Bronchial epithelial cell (primary cell): Measurements from ENCODE around the gene AQP9. TPM values are rescaled to one million over a fixed set of nuclear protein-coding genes. Genes with fewer than 3 reads are reported as not detected.

Source experiments
- DNase-seq: peaks from one replicate; pipeline ENCODE4 v3.0.0-alpha.2; 2010; ENCODE audit warnings: low read depth
- FAIRE-seq: peaks from 2 replicates; lab custom pipeline; 2011; peaks lifted over from hg19 to GRCh38; lab: Jason Lieb, UNC
- H3K27me3 ChIP-seq: 2 replicates; pipeline ENCODE4 v1.5.1; 2011; ENCODE audit warnings: low read length; ENCODE audit not compliant: control insufficient read depth, insufficient read depth
- H3K36me3 ChIP-seq: 2 replicates; pipeline ENCODE4 v1.5.1; 2011; ENCODE audit warnings: low read length; ENCODE audit not compliant: control insufficient read depth, insufficient read depth
- H3K4me3 ChIP-seq: 2 replicates; pipeline ENCODE4 v1.5.1; 2011; ENCODE audit warnings: mild to moderate bottlenecking, low read depth, low read length, control low read depth
- total RNA-seq: library from RNA; depleted of rRNA; stranded (reverse); fragments of >200 nt; gene quantifications from 2 replicates; pipeline ENCODE4 v1.2.1, GENCODE V29; 2014
- TF ChIP-seq, protein P1 (sequence below): IDR thresholded peaks from 2 replicates; pipeline ENCODE4 v1.5.1; 2011; ENCODE audit warnings: mild to moderate bottlenecking, moderate library complexity, low read length, control low read depth, inconsistent platforms; ENCODE audit not compliant: insufficient read depth, severe bottlenecking

The AQP9 gene
- total RNA-seq, 1 donor from 2014 or later: not detected

DNA sequence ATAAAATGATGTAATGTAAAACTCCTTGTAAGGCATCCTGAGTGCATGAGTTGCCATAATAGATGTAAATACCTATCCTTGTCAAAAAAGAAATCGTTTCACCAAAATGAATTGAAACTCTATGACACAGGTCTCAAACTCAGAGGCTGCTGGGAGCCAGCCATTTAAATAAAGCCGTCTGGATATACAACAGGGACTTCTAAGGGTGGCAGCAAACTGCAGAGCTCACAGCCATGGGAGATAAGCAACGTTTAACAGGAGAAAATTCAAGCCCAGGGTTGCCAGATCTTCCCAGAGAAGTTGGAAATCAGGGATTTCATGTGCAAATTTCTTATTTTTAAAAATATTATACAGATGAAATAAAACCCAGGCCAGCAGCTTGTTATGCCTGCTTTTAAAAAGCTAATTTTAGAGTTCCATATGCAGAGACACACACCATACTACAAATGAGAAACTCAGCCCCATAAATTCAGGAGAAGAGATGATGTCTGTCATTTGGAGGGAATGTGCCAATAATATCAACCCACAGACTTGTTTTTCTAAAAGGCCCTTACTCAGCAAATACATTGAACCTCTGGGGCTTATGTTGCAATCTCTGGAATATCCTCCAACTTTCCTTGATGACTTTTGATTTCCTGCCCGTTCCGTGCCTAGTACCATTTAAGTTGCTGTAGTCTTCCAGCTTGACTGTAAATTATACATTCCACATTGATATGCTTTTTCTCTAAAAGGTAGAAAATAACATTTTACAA, 75.6 kb downstream of the AQP9 start:
- TF ChIP-seq, protein P1, sequence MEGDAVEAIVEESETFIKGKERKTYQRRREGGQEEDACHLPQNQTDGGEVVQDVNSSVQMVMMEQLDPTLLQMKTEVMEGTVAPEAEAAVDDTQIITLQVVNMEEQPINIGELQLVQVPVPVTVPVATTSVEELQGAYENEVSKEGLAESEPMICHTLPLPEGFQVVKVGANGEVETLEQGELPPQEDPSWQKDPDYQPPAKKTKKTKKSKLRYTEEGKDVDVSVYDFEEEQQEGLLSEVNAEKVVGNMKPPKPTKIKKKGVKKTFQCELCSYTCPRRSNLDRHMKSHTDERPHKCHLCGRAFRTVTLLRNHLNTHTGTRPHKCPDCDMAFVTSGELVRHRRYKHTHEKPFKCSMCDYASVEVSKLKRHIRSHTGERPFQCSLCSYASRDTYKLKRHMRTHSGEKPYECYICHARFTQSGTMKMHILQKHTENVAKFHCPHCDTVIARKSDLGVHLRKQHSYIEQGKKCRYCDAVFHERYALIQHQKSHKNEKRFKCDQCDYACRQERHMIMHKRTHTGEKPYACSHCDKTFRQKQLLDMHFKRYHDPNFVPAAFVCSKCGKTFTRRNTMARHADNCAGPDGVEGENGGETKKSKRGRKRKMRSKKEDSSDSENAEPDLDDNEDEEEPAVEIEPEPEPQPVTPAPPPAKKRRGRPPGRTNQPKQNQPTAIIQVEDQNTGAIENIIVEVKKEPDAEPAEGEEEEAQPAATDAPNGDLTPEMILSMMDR: no peak
- DNase-seq: peak; percentile 43
- Histone ChIP-seq H3K4me3 (no peak overlapping the region), H3K27me3 (no peaks in the 10 kb centered on the region), H3K36me3 (no peaks in the 10 kb centered on the region)
- no peak for FAIRE-seq

- H3K27me3 ChIP-seq: no peaks in the 10 kb centered on the region
- TF ChIP-seq, protein P1: no peak
- FAIRE-seq: no peak
- H3K4me3 ChIP-seq: no peak overlapping the region
- DNase-seq: no peak
- H3K36me3 ChIP-seq: no peaks in the 10 kb centered on the region
These were observed 76.6 kb downstream of the AQP9 start for GRCh38 chr15:58214591-58215340.

GRCh38 chr15:58217460-58217859, 79.3 kb downstream of the AQP9 start:
- DNase-seq (no peak), FAIRE-seq (no peak)
- no peak overlapping the region for H3K4me3 ChIP-seq
- H3K27me3 ChIP-seq: no peaks in the 10 kb centered on the region
- TF ChIP-seq, protein P1: no peak
- no peaks in the 10 kb centered on the region for H3K36me3 ChIP-seq

DNA sequence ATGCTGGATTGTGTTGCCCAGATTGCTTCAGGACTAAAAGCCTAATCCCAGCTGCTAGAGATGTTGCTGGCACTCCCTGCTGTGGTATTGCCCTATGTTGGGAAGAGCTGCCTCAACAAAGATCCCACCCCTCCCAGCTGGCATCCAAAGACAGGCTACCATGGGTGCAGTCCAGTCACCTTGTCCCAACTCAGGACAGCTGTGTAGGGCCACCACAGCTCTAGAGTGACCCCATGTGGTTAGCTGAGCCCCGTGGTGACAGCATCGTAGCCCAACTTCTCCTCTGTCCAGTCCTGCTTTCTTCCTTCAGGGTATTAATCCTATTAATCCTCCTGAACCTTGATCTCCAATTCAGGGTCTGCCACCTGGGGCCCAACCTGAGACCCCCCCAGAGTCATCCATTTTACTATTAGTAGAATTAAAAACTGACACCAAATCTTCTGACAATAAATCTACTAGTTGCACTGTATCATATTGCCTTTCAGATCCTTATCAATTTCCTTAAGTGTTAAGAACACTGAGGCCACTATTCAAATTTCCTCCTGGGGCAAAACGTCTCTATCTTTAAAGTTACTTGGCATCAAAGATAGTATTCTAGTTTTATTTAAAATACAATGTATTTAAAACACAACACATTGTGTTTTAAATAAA, 83.5 kb downstream of the AQP9 start:
- no peak for FAIRE-seq
- TF ChIP-seq, protein P1: peak; percentile 69
- H3K27me3 ChIP-seq: no peaks in the 10 kb centered on the region
- H3K4me3 ChIP-seq: no peak overlapping the region
- no peak for DNase-seq
- H3K36me3 ChIP-seq: no peaks in the 10 kb centered on the region

DNA sequence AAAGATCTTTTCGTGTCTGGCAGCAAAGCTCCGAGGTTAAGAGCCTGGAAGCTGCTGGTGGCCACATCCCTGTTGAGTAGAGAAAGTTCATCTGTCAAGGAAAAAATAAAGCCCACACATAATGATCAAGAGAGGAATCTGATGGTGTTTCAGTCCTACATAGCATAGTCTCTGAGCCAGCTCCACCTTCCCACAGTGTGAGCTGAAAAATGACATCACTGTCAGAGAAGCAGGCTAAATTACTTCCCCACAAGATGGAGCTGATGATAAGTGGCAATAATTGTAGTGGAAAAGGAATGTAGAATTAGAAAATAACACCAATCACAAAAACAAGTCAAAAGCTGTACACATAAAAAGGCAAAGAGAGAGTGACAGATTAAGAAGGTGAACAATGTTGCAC, 84.5 kb downstream of the AQP9 start:
- Histone ChIP-seq H3K4me3 (no peak overlapping the region), H3K36me3 (no peaks in the 10 kb centered on the region), H3K27me3 (no peaks in the 10 kb centered on the region)
- TF ChIP-seq, protein P1: no peak
- no peak for DNase-seq
- no peak for FAIRE-seq
